Stimulated activated CD8-positive, alpha-beta memory T cell treated with anti-CD3 and anti-CD28 coated beads, Interleukin-15, amount 100 ng/mL, for 4 hours (primary cell): ENCODE results near the gene WDR11.

ENCODE experiments used
- DNase-seq, 2 donors: peaks; one replicate each; pipeline ENCODE4 v3.0.0-alpha.2; 2020; ENCODE audit warnings: low read depth in 2 of 2

Gene WDR11

GRCh38 chr10:120850911-120851865, at the start of gene WDR11:
Gene WDR11 (plus strand): TSS chr10:120851362. CDS start chr10:120851421, 59 bp downstream.
- peak; percentile 41 to 43 for DNase-seq

DNA sequence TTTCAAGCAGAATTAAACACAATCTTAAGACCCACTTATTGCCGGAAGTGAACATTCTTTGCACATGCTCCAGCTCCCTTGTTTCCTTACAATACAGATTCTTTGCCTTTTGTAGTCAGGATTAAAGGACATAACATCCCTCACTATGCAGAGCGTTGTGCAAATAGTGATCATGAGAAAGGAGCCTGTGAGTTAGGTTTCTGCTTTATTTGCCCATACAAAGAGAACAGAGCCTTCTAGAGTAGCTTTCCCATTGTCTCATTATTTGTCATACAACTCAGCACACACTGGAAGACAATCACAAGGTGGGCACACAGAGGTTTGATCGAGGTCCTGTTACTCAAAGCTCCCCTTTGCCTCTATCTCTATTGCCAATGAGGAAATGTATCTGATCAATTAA, 48.2 kb upstream of the WDR11 start:
- no peak for DNase-seq

- DNase-seq: no peak
Measured at GRCh38 chr10:120803972-120804371, 47.2 kb upstream of the WDR11 start.

- no peak for DNase-seq
Measured at GRCh38 chr10:120805014-120805812, 45.9 kb upstream of the WDR11 start.

DNA sequence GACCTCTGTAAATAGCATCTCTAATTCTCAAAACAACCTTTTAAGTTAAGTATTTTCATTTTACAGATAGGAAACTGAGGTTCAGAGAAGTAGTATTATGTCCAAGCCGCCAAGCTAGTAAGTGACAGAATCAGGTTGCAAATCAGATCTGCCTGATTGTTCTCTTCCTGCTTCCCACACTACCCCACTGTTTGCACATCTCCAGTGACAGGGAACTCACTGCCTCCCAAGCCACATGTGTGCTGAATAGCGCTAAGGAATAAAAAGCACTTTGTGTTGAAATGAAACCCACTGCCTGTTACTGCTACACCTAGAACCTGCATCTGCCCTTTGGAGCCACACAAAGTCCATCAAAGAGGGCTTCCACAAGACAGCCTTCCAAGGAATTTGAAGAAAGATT, 45.1 kb upstream of the WDR11 start:
- DNase-seq: no peak

GRCh38 chr10:120810298-120810697, 40.9 kb upstream of the WDR11 start:
- DNase-seq: no peak

- no peak for DNase-seq
Measured at GRCh38 chr10:120813085-120813484, 38.1 kb upstream of the WDR11 start.

DNA sequence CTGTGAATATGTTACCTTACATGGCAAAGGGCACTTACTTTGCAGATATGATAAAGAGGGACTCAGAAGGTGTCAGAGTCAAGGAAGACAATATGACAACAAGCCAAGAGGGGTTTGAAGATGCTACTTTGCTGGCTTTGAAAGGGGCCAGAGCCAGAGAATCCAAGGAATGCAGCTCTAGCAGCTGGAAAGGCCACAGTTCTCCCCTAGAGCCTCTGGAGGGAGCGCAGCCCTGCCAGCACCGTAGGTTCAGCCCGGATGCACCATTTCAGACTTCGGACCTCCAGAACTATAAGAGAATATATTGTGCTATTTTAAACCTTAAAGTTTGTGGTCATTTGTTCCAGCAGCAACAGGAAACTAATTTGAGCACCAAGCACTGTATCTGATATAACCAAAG, 32.9 kb upstream of the WDR11 start:
- DNase-seq: no peak

GRCh38 chr10:120819366-120819765, 31.8 kb upstream of the WDR11 start:
- DNase-seq: no peak

DNA sequence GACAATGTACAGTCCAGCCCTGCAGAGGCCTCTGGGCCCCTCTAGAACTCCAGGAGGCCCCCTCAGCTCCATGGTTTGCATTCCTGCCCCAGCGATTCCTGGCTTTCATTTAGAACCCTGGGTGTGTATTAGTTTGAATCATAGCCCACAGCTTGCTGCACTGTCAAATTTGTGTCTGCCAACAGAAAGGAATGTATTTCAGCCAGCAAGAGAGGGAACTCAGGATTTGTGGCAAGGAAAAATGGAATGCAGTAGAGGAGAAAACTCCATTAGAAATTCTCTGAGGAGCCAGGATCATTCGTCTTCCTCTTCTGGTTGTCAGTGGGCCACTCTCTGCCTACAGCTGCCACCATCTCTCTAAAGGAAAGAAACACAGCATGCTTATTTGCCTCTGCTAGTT, 27.9 kb upstream of the WDR11 start:
- DNase-seq: no peak

DNA sequence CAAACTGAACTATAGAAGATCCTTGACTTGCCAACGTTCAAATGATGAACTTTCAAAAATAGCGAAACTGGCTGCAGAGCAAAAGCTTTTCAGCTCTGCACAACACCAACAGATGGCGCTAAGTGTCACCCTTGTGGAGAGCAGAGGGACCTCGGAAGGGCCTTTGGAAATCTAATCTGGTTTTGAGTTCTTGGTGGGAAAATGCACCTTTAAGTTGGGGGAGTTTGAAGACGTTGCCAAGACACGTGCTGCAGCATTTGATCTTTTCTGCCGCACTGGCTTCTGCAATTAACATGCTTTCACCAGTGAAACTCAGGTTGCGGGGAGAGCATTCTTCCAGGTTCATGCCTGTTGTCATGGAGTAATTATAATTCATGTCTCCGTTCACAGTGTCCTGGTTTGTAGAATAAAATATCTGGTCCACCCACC, 26.3 kb upstream of the WDR11 start:
- DNase-seq: no peak

DNA sequence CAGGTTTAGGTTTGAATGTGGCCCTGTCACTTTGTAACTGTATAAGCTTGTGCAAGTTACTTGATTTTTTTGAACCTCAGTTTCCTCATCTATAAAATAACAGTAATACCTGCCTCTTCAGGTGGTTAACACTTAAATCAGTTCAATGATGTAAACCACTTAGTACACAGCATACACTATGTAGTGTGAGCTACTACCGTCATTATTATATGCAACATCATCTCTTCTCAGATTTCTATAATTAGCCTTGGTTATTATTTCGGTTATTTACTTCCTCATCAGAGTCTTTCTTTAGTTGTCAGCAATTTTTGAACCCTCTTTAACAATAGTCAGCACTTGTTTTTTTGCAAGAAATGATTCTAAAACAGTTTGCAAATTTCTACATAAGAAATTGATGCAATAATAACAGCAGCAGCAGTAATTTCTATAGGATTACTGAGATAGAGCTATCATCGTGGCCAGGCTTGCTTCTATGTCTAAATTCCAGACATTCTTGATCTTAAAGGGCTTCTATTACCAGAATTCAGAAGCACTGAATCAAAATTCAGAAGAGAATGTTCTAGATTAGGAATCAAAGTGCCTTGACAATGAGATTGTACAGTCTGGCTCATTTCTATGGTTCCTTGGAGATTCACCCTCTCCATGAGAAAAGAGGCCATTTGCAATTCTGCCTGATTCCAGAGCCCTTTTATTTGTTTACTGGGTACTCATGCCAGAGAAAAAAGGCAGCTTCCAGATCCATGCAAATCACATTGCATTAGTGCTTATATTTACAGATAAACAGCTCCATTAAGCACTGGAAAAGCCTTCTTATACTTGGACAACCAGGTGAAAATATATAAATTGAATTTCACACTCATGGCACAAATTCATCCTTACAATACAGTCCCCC, 25.0 kb upstream of the WDR11 start:
- DNase-seq: no peak

DNA sequence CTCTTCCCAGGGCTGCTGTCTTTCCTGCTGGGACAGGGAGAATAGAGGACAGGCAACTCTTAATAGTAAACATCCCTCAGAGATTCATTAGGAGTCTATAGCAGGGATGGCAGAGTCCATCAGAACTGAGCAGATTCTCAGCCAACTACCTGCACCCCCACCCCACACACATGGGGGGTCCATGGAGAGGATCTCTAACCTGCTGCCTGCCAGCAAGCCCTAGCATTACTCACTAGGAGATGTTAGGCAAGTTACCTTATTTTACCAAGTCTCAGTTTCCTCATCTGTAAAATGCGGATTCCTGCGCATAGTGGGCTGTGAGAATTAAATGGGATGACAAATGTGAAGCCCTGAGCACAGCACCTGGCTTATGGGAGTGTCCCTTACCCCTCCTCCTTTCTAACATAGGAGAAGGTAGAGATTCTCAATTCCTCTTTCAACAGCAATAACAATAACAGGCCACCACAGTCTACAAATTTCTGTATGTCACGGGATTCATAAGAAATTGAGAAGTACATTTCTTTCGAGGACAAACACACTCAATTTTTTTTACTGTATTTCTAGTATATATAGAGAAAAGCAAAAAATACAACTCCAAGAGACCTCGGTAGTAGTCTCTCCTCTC, 23.8 kb upstream of the WDR11 start:
- DNase-seq: no peak

- no peak for DNase-seq
Measured at GRCh38 chr10:120828763-120829319, 22.3 kb upstream of the WDR11 start.

DNA sequence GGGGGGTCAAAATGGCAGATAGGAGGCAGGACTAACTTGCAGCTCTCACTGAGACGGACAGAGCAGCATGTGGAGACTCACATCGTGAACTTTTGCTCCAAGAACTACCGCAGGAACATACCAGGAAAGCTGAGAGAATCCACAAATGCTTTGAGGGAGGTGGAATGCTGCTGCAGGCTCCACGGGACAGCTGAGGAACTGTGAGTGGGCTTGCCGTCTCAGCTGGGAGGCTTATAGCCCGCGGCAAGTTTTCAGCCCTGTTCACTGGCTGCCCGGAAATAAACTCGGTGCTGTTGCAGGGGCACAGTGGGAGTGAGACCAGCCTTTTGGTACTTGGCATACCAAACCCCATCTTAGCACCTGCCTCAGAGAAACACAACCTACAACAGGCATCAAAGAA, 19.1 kb upstream of the WDR11 start:
- DNase-seq: no peak

DNA sequence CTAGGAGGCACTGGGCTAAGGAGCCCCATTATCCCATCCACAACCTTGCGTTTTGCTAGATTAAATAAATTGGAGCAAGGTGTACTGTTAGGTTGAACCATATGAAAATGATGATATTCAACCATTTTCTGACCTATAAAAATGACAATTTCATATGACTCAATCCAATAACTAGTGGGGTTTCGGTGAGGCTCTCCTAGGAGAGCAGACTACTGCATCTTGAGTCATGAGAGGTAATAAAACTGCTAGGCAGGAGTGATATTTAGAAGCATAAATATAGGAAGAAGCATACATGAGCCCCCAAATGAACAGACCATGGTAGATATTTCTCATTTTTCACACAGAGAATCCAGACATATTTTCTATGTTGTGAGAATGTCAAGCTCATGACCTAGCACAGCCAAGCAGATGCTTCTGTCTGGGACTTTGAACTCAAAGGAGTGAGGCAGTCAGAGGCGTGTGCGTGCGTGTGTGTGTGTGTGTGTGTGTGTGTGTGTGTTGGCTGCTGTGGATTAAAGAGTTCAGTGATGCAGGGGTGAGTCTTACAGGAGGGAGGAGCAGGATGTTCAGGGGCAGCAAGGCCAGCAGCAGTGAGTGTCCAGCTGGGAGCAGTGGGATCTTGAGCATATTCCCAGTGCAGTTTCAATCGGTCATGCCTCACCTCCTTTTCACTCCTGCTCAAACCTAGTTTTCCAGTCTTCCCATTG, 17.8 kb upstream of the WDR11 start:
- no peak for DNase-seq

DNA sequence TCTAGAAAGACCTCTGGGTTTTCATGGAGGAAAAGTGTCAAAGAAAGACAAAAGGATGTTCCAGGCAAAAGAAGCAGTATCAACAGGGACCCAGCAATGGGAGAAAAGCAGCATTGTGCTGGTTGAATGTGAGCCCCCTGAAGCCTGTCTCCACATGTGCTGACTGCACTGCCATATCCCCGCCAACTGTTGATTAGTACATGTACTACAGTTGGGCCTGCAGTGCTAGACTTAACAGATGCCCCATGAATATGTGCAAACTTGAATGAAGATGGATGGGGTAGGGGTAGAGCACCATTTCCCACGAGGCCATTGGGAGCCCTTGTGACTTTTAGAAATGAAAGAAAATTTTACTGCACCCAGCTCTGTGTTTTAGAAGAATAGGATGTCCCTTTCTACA, 15.6 kb upstream of the WDR11 start:
- DNase-seq: no peak

GRCh38 chr10:120838941-120839340, 12.2 kb upstream of the WDR11 start:
- DNase-seq: no peak

DNA sequence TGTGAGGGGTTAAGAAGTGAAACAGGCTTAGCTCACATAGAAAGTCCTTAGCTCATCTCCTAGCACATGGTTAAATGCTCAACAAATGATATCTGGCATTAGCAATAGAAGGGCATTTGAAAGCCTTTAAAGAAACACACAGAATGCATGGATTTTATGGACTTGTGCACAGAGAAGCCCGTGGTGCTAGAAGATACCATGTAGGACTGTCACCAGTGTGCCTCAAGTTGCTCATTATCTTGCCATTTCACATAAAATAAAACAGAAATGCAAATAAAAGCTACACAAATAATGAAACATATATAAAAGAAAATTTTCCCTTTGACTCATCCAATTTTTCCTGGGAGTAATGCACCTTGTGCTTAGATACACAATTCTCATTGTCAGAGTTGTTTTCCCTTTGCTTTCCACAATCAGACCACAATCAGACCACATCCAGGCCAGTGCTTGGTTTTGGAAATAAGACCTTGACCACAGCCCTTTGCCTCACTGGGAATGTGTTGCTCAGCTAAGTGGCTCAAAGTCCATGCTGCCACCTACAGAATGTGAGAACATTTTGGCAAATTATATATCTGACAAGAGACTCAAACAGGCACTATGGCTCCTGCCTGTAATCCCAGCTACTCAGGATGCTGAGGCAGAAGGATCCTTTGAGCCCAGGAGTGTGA, 9.5 kb upstream of the WDR11 start:
- no peak for DNase-seq

GRCh38 chr10:120854388-120854787, 3.2 kb downstream of the WDR11 start:
- no peak for DNase-seq
